Measurements from ENCODE around the gene RNU2-1. TPM values are rescaled to one million over a fixed set of nuclear protein-coding genes. Genes with fewer than 3 reads are reported as not detected.
"Not testable (repeated sequence)": the region's sequence is repeated elsewhere in the genome, so short reads cannot be mapped to it uniquely, and the experiment has no call there.

Gene RNU2-1
- total and polyA plus RNA-seq, 4 experiments from 2014 or later: 2,221 to 3,168 TPM; not detected in 2

DNA sequence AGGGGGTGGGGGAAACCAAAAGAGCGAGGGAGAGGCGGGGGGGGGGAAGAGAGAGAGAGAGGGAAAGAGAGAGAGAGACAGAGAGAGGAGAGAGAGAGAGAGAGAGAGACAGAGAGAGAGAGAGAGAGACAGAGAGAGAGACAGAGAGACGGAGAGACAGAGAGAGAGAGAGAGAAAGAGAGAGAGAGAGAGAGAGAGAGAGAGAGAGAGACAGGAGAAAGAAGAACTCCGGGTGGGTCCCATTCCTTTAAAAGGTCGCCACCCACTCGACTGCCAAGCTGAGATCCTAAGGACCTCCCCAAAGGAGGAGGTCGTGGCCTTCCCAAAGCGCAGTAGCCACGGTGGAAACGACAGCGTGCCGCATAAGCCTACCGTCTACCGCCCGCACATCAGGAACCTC, 514 bp downstream of the RNU2-1 start:
- H3K27ac ChIP-seq (ENCODE audit: low read depth, low read length); H3K36me3 Mint-ChIP-seq; intact Hi-C loops (cut with micrococcal nuclease); H3K4me3 ChIP-seq (ENCODE audit: low read length in 2 of 2); H3K9me3 ChIP-seq (ENCODE audit: control insufficient read depth in 1 of 2, low read length in 2 of 2); H3K27me3 ChIP-seq (ENCODE audit: insufficient read depth, low read length); H3K4me1 Mint-ChIP-seq; H3K27ac Mint-ChIP-seq; H3K36me3 ChIP-seq (ENCODE audit: insufficient read depth, low read length); CTCF ChIA-PET (ENCODE audit: partially characterized antibody); POLR2A ChIA-PET (ENCODE audit: partially characterized antibody); H3K4me1 ChIP-seq (ENCODE audit: insufficient read depth, low read length); DNase-seq; H3K4me3 Mint-ChIP-seq; H3K9me3 Mint-ChIP-seq; H3K27me3 Mint-ChIP-seq: not testable (repeated sequence)

- H3K36me3 ChIP-seq (ENCODE audit: insufficient read depth, low read length); H3K27ac ChIP-seq (ENCODE audit: low read depth, low read length); H3K4me1 ChIP-seq (ENCODE audit: insufficient read depth, low read length); intact Hi-C loops (cut with micrococcal nuclease); POLR2A ChIA-PET (ENCODE audit: partially characterized antibody); H3K4me3 ChIP-seq (ENCODE audit: low read length in 2 of 2); CTCF ChIA-PET (ENCODE audit: partially characterized antibody); H3K27me3 ChIP-seq (ENCODE audit: insufficient read depth, low read length); H3K27me3 Mint-ChIP-seq; H3K36me3 Mint-ChIP-seq; H3K4me1 Mint-ChIP-seq; H3K9me3 Mint-ChIP-seq; H3K9me3 ChIP-seq (ENCODE audit: control insufficient read depth in 1 of 2, low read length in 2 of 2): not testable (repeated sequence)
- DNase-seq: peak in 3 of 5 donors; percentile 28 to 47 (median 32)
- Mint-ChIP-seq H3K4me3 (peak overlapping the region in 3 of 8 donors; percentile 22 to 83 (median 70)), H3K27ac (peak overlapping the region in 2 of 7 donors; percentile 78 to 79)
Observed at GRCh38 chr17:43232021-43232699, 1.6 kb downstream of the RNU2-1 start.

DNA sequence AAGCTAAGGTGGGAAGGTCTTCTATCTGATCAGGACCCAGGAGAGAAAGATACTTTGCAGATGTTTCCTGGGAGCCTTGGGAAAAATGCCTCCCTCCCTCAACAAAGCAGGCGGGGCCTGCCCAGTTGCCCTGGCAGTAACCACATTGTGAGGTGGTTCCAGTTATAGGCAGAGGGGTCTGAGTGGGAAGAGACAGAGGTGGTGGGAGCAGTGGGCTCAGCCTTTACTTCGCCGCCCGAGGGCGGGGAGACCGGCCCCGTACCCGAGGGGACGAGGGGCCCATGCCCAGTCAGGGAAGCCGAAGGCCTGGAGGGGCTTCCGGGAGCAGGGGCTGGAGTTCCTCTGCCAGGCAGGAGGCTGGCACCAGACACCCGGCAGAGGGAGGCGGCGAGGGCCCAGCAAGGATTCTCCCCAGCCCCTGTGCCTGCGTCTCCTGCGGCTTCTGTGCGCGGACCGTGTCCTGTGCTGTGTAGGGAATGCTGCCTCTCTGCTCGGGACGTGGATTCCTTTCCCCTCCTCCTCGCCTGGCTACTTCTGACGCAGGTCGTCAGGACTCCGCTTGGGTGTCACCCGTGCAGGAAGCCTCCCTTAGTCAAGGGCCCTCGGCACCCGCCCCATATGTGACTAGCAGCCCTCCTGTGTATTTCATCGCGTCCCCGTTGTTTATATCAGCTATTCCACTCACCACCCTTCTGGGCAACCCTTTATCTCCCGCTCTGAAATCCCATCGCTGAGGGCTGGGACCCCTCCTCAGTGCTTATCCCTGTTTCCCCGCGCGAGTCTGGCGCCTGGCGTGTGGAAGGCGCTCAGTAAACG, 2.4 kb downstream of the RNU2-1 start:
- H3K27me3 ChIP-seq (ENCODE audit: insufficient read depth, low read length); CTCF ChIA-PET (ENCODE audit: partially characterized antibody); H3K27me3 Mint-ChIP-seq; H3K36me3 Mint-ChIP-seq; H3K36me3 ChIP-seq (ENCODE audit: insufficient read depth, low read length); POLR2A ChIA-PET (ENCODE audit: partially characterized antibody); H3K9me3 ChIP-seq (ENCODE audit: control insufficient read depth in 1 of 2, low read length in 2 of 2); H3K4me1 Mint-ChIP-seq; H3K27ac ChIP-seq (ENCODE audit: low read depth, low read length); H3K4me1 ChIP-seq (ENCODE audit: insufficient read depth, low read length); intact Hi-C loops (cut with micrococcal nuclease); H3K9me3 Mint-ChIP-seq; H3K4me3 ChIP-seq (ENCODE audit: low read length in 2 of 2): not testable (repeated sequence)
- Mint-ChIP-seq H3K4me3 (peak overlapping the region in 3 of 8 donors; percentile 36 to 57 (median 41)), H3K27ac (peak overlapping the region in 1 of 7 donors; percentile 60)
- DNase-seq: peak in 1 of 5 donors; percentile 40

- H3K9me3 Mint-ChIP-seq; H3K27ac Mint-ChIP-seq; H3K4me1 ChIP-seq (ENCODE audit: insufficient read depth, low read length); CTCF ChIA-PET (ENCODE audit: partially characterized antibody); H3K36me3 Mint-ChIP-seq; H3K27me3 Mint-ChIP-seq; intact Hi-C loops (cut with micrococcal nuclease); H3K27ac ChIP-seq (ENCODE audit: low read depth, low read length); H3K9me3 ChIP-seq (ENCODE audit: control insufficient read depth in 1 of 2, low read length in 2 of 2); H3K4me1 Mint-ChIP-seq; H3K4me3 Mint-ChIP-seq; DNase-seq; POLR2A ChIA-PET (ENCODE audit: partially characterized antibody); H3K27me3 ChIP-seq (ENCODE audit: insufficient read depth, low read length); H3K4me3 ChIP-seq (ENCODE audit: low read length in 2 of 2); H3K36me3 ChIP-seq (ENCODE audit: insufficient read depth, low read length): not testable (repeated sequence)
Observed at GRCh38 chr17:43228020-43228782, 5.6 kb downstream of the RNU2-1 start, which contains the start of gene CCDC200. CCDC200 (minus strand) TSS chr17:43228623; CDS start chr17:43228554, 69 bp downstream.

DNA sequence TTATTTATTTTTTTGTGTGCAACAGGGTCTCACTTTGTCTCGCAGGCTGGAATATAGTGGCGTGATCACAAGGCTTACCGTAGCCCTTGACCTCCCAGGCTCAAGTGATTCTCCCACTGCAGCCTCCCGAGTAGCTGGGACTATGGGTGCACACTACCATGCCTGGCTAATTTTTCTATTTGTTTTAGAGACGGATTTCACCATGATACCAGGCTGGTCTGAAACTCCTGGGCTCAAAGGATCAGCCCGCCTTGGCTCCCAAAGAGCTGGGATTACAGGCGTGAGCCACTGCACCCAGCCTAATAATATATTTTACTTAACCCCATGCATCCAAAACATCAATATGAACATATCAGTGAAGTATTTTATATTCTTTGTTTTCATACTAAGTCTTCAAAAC, 7.4 kb downstream of the RNU2-1 start:
- no peaks in the 10 kb centered on the region for H3K4me1 ChIP-seq (ENCODE audit: insufficient read depth, low read length)
- intact Hi-C loops (cut with micrococcal nuclease): no loop called here
- no peaks in the 10 kb centered on the region for H3K4me1 Mint-ChIP-seq
- no peak overlapping the region for H3K4me3 Mint-ChIP-seq
- no peak overlapping the region for H3K27ac ChIP-seq (ENCODE audit: low read depth, low read length)
- H3K27ac Mint-ChIP-seq: no peak overlapping the region
- no peak for DNase-seq
- H3K4me3 ChIP-seq (ENCODE audit: low read length in 2 of 2): no peak overlapping the region
- ChIA-PET POLR2A (ENCODE audit: partially characterized antibody) (interaction anchor here (0.7 to 2.6 kb wide), 3 partner anchors 89 to 246 kb away, joined by 3 to 10 read pairs (median 3); partner anchors contain the start of gene RUNDC1), CTCF (ENCODE audit: partially characterized antibody) (interaction anchor here (1.1 to 1.4 kb wide), 2 partner anchors 15 to 83 kb away, joined by 3 to 5 read pairs; partner anchors contain the start of gene TMEM106A)
- no peaks in the 10 kb centered on the region for H3K36me3 ChIP-seq (ENCODE audit: insufficient read depth, low read length)
- peaks cover 3 to 8% of the 10 kb centered on the region in 2 donors for H3K36me3 Mint-ChIP-seq
- H3K27me3 ChIP-seq (ENCODE audit: insufficient read depth, low read length): no peaks in the 10 kb centered on the region
- no peaks in the 10 kb centered on the region for H3K27me3 Mint-ChIP-seq
- H3K9me3 ChIP-seq (ENCODE audit: control insufficient read depth in 1 of 2, low read length in 2 of 2): no peaks in the 10 kb centered on the region
- no peaks in the 10 kb centered on the region for H3K9me3 Mint-ChIP-seq

DNA sequence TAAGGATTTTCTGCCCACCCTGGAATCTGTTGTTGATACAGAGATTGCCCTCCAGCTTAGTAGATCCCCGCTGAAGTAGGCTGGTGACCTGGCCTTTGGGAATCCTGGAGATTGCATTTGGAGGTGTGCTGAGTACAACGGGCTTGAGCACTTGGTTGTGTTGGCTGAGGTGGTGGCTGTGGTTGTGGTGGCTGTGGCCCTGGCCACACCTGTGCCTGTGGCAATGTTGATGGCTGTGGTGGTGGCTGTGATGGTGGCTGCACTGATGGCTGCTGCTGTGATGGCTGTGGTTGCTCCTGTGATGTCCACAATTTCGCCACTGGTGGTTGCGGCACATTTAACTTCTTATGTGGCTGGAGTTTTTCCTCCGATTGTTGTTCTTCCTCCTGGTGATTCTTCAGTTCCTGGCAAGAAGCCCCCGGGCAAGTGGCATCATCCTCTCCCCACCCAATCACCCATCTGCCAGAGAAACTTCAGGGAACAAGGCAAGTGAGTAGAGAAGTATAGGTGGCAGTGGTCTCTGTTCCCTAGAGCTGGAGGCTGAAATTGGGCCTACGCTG, 9.6 kb downstream of the RNU2-1 start:
- no peak overlapping the region for H3K27ac ChIP-seq (ENCODE audit: low read depth, low read length)
- peaks cover 5 to 8% of the 10 kb centered on the region in 2 donors for H3K36me3 Mint-ChIP-seq
- H3K4me1 Mint-ChIP-seq: peaks cover 0 to 4% (median 1%) of the 10 kb centered on the region in 4 donors
- CTCF ChIA-PET (ENCODE audit: partially characterized antibody): interaction anchor here (1.1 kb wide), 1 partner anchor 115 kb away, joined by 4 read pairs; no protein-coding TSS in a partner anchor
- intact Hi-C loops (cut with micrococcal nuclease): no loop called here
- no peaks in the 10 kb centered on the region for H3K36me3 ChIP-seq (ENCODE audit: insufficient read depth, low read length)
- no peaks in the 10 kb centered on the region for H3K9me3 Mint-ChIP-seq
- peak overlapping the region in 1 of 7 donors; percentile 45 for H3K27ac Mint-ChIP-seq
- DNase-seq: no peak
- H3K9me3 ChIP-seq (ENCODE audit: control insufficient read depth in 1 of 2, low read length in 2 of 2): no peaks in the 10 kb centered on the region
- H3K27me3 Mint-ChIP-seq: no peaks in the 10 kb centered on the region
- POLR2A ChIA-PET (ENCODE audit: partially characterized antibody): no interaction called here
- H3K4me3 ChIP-seq (ENCODE audit: low read length in 2 of 2): no peak overlapping the region
- no peaks in the 10 kb centered on the region for H3K27me3 ChIP-seq (ENCODE audit: insufficient read depth, low read length)
- H3K4me1 ChIP-seq (ENCODE audit: insufficient read depth, low read length): no peaks in the 10 kb centered on the region
- no peak overlapping the region for H3K4me3 Mint-ChIP-seq
